IMR-90 (cell line): ENCODE results near the gene CHMP6. TPM values are rescaled to one million over a fixed set of nuclear protein-coding genes. Genes with fewer than 3 reads are reported as not detected.

ENCODE experiments used
- ATAC-seq: fragments of 200-7000 bp; cut with Tn5 transposase; 2 replicates; pipeline ENCODE4 v1.9.1; 2020; ENCODE audit warnings: low read depth, mild to moderate bottlenecking, moderate library complexity
- BruUV-seq: library from RNA; stranded (reverse); fragments of 400-500 nt; replicated peaks from 2 replicates; lab custom pipeline; 2021; lab: Mats Ljungman, UMichigan
- CTCF ChIA-PET: fragments of 300-600 bp; formaldehyde crosslinking; extraction: SDS; loops from one replicate; lab custom pipeline; 2021; ENCODE audit warnings: antibody characterized with exemption; lab: Yijun Ruan, JAX
- POLR2A ChIA-PET: fragments of 300-600 bp; sonication (Branson Sonifier 250); formaldehyde crosslinking; loops from one replicate; lab custom pipeline; 2022; ENCODE audit warnings: antibody characterized with exemption; ENCODE audit not compliant: unreplicated experiment; lab: Charles Lee
- DNase-seq: peaks from one replicate; pipeline ENCODE4 v3.0.0; 2013
- H2AFZ ChIP-seq: replicated peaks from 2 replicates; pipeline ENCODE3; 2013; ENCODE audit warnings: low read length, mild to moderate bottlenecking; ENCODE audit not compliant: poor library complexity
- H2AK5ac ChIP-seq: 2 replicates; pipeline ENCODE4 v1.6.1; 2013; ENCODE audit warnings: low read depth, low read length, inconsistent platforms
- H2AK9ac ChIP-seq: replicated peaks from 2 replicates; pipeline ENCODE3; 2013; ENCODE audit warnings: mild to moderate bottlenecking, low read depth, low read length, moderate library complexity; ENCODE audit not compliant: poor library complexity
- H2BK120ac ChIP-seq: 2 replicates; pipeline ENCODE4 v1.6.1; 2013; ENCODE audit warnings: low read depth, low read length, inconsistent platforms
- H2BK15ac ChIP-seq: 3 replicates; pipeline ENCODE4 v1.6.1; 2013; ENCODE audit warnings: low read depth, low read length, inconsistent platforms
- H2BK20ac ChIP-seq: 2 replicates; pipeline ENCODE4 v1.6.1; 2013; ENCODE audit warnings: low read depth, mild to moderate bottlenecking, inconsistent platforms, low read length, moderate library complexity
- H2BK5ac ChIP-seq: 2 replicates; pipeline ENCODE4 v1.6.1; 2013; ENCODE audit warnings: mild to moderate bottlenecking, low read depth, low read length, inconsistent platforms; ENCODE audit not compliant: poor library complexity, severe bottlenecking
- H3K14ac ChIP-seq: replicated peaks from 2 replicates; pipeline ENCODE4 v1.6.1; 2013; ENCODE audit warnings: low read depth, low read length, inconsistent platforms
- H3K18ac ChIP-seq: 2 replicates; pipeline ENCODE4 v1.6.1; 2013; ENCODE audit warnings: low read depth, low read length, control low read depth
- H3K23ac ChIP-seq: 2 replicates; pipeline ENCODE4 v1.6.1; 2013; ENCODE audit warnings: low read depth, low read length, inconsistent platforms
- H3K27ac ChIP-seq: 2 replicates; pipeline ENCODE4 v1.5.1; 2013; ENCODE audit warnings: mild to moderate bottlenecking, control low read depth, low read length; ENCODE audit not compliant: insufficient read depth
- H3K27me3 ChIP-seq: 2 replicates; pipeline ENCODE4 v1.6.1; 2013; ENCODE audit warnings: low read length; ENCODE audit not compliant: control insufficient read depth, insufficient read depth
- H3K36me3 ChIP-seq: 2 replicates; pipeline ENCODE4 v1.6.1; 2013; ENCODE audit warnings: low read length, mixed read lengths; ENCODE audit not compliant: control insufficient read depth, insufficient read depth
- H3K4ac ChIP-seq: 2 replicates; pipeline ENCODE4 v1.6.1; 2013; ENCODE audit warnings: low read depth, low read length, inconsistent platforms
- H3K4me1 ChIP-seq: 2 replicates; pipeline ENCODE4 v1.6.1; 2013; ENCODE audit warnings: low read length, mixed read lengths; ENCODE audit not compliant: control insufficient read depth, insufficient read depth
- H3K4me2 ChIP-seq: 2 replicates; pipeline ENCODE4 v1.6.1; 2013; ENCODE audit warnings: low read depth, mild to moderate bottlenecking, control low read depth, low read length, moderate library complexity
- H3K4me3 ChIP-seq: 2 replicates; pipeline ENCODE4 v1.5.1; 2013; ENCODE audit warnings: low read depth, mild to moderate bottlenecking, control low read depth, low read length, moderate library complexity; ENCODE audit not compliant: insufficient read depth
- H3K56ac ChIP-seq: 2 replicates; pipeline ENCODE4 v1.6.1; 2013; ENCODE audit warnings: low read length, inconsistent platforms; ENCODE audit not compliant: insufficient read depth; ENCODE audit errors: extremely low read depth
- H3K79me1 ChIP-seq, 2 experiments: 2 replicates each; pipeline ENCODE4 v1.6.1; 2013; ENCODE audit warnings: low read length in 2 of 2, inconsistent platforms in 1 of 2, low read depth in 1 of 2
- H3K9ac ChIP-seq: 2 replicates; pipeline ENCODE4 v1.6.1; 2013; ENCODE audit warnings: low read depth, low read length, control low read depth
- H3K9me1 ChIP-seq: 2 replicates; pipeline ENCODE4 v1.6.1; 2013; ENCODE audit warnings: low read length, inconsistent platforms; ENCODE audit not compliant: insufficient read depth
- H3K9me3 ChIP-seq: 2 replicates; pipeline ENCODE4 v1.6.1; 2013; ENCODE audit warnings: low read length; ENCODE audit not compliant: control insufficient read depth, insufficient read depth
- H4K20me1 ChIP-seq: 2 replicates; pipeline ENCODE4 v1.6.1; 2013; ENCODE audit warnings: low read length, inconsistent platforms; ENCODE audit not compliant: insufficient read depth
- H4K5ac ChIP-seq: 2 replicates; pipeline ENCODE4 v1.6.1; 2013; ENCODE audit warnings: mild to moderate bottlenecking, low read depth, low read length, control low read depth
- H4K8ac ChIP-seq, 2 experiments: 2 replicates each; pipeline ENCODE4 v1.6.1; 2013; ENCODE audit warnings: low read depth in 2 of 2, low read length in 2 of 2, control low read depth in 1 of 2, inconsistent platforms in 1 of 2
- H4K91ac ChIP-seq: 2 replicates; pipeline ENCODE4 v1.6.1; 2013; ENCODE audit warnings: low read depth, low read length, inconsistent platforms; ENCODE audit not compliant: insufficient read depth
- ELK1 ChIP-seq: fragments of 150-350 bp; IDR thresholded peaks from 2 replicates; pipeline ENCODE4 v1.6.1; 2016; ENCODE audit warnings: low read depth, mild to moderate bottlenecking, low read length, moderate library complexity, borderline replicate concordance
- MAFK ChIP-seq: IDR thresholded peaks from 2 replicates; pipeline ENCODE4 v1.6.1; 2012; ENCODE audit warnings: low read depth, low read length, improper control_type of control experiment
- RCOR1 ChIP-seq: IDR thresholded peaks from 2 replicates; pipeline ENCODE4 v1.6.1; 2012; ENCODE audit warnings: mild to moderate bottlenecking, low read length, improper control_type of control experiment; ENCODE audit not compliant: insufficient replicate concordance
- RFX5 ChIP-seq: IDR thresholded peaks from 2 replicates; pipeline ENCODE4 v1.8.0; 2012; ENCODE audit warnings: low read depth, mild to moderate bottlenecking, low read length, moderate library complexity
- WGBS, 2 experiments: methylation state at CpG; one replicate each; pipeline versions ENCODE4 v1.1.5 to v1.1.7; 2013; ENCODE audit warnings: missing lambda C conversion rate in 2 of 2; ENCODE audit not compliant: insufficient read length in 1 of 2; ENCODE audit errors: extremely low coverage in 2 of 2; 5-methylcytosine and 5-hydroxymethylcytosine counted together
- dilution Hi-C: fragments of 300-500 bp; cut with HindIII; formaldehyde crosslinking; loops from one replicate; pipeline ENCODE4 v1.14.3; 2018; ENCODE audit warnings: low sequenced_read_pairs; ENCODE audit not compliant: unreplicated experiment
- in situ Hi-C: fragments of 300-500 bp; cut with MboI; formaldehyde crosslinking; loops from 3 replicates; pipeline ENCODE4 v1.14.3; 2019; ENCODE audit warnings: low sequenced_read_pairs, inconsistent platforms, mixed read lengths
- intact Hi-C: fragments of 100-400 bp; cut with micrococcal nuclease; formaldehyde crosslinking; loops from 2 replicates; pipeline ENCODE4 v1.10.0; 2022
- polyA plus RNA-seq, 3 experiments: library from polyadenylated mRNA; depleted of rRNA; stranded (reverse); fragments of >200 nt; gene quantifications; 2 replicates each; pipeline ENCODE4 v1.2.3, GENCODE V29; 2012; ENCODE audit warnings: low replicate concordance in 1 of 3
- total RNA-seq: library from RNA; depleted of rRNA; stranded (reverse); fragments of >200 nt; gene quantifications from 2 replicates; pipeline ENCODE4 v1.2.3, GENCODE V29; 2012

The CHMP6 gene
- total and polyA plus RNA-seq, 2 of the 4 experiments (the other 2 are of a cell fraction): 5.0 to 40.3 TPM

- no TSS peak for BruUV-seq
- POLR2A ChIA-PET: interaction anchor here (0.6 kb wide), 1 partner anchor 12 kb away, joined by 13 read pairs; no protein-coding TSS in a partner anchor
- intact Hi-C loops: no loop called here
- Histone ChIP-seq H3K18ac (no peak overlapping the region), H3K4ac (peak overlapping the region; percentile 26; the same call in 1 of the 2 replicates), H2BK20ac (no peak overlapping the region), H2AK9ac (peak overlapping the region; percentile 48), H4K91ac (no peak overlapping the region), H3K4me2 (no peak overlapping the region), H3K27me3 (no peaks in the 10 kb centered on the region), H2AFZ (peak overlapping the region; percentile 32), H3K9me1 (peaks cover 34% of the 10 kb centered on the region), H3K9ac (no peak overlapping the region), H3K56ac (no peak overlapping the region), H3K9me3 (no peaks in the 10 kb centered on the region), H3K23ac (no peak overlapping the region), H4K20me1 (peaks cover 39% of the 10 kb centered on the region), H4K8ac (no peak overlapping the region), H3K27ac (no peak overlapping the region), H3K14ac (no peak overlapping the region), H3K79me1 (peaks cover 4 to 77% of the 10 kb centered on the region in 2 experiments), H2BK5ac (no peak overlapping the region), H3K4me1 (peaks cover 22% of the 10 kb centered on the region), H4K5ac (no peak overlapping the region), H2AK5ac (peak overlapping the region; percentile 11; the same call in 1 of the 2 replicates), H2BK15ac (no peak overlapping the region), H2BK120ac (0 out of 2 replicates have a peak overlapping the region, but pooled peaks have one; percentile 8), H3K4me3 (no peak overlapping the region), H3K36me3 (no peaks in the 10 kb centered on the region)
- DNase-seq (no peak), ATAC-seq (no peak)
- CTCF ChIA-PET: no interaction called here
- 97% methylated on average over 11 of the region's 19 CpGs; no CpG with 5 or more reads in 1 of the 2 experiments for WGBS, 2 experiments
- in situ Hi-C loops: no loop called here
- dilution Hi-C loops: no loop called here
- TF ChIP-seq MAFK (no peak), ELK1 (no peak), RCOR1 (no peak), RFX5 (no peak)
These were observed 51.7 kb downstream of the CHMP6 start for GRCh38 chr17:81043319-81043724.
